UCSD-AML1 (cell line): Measurements from ENCODE around the gene SUMO3.
A peak's percentile ranks its signal among the peaks of the same experiment; 100 is the strongest.
"Not testable (repeated sequence)": the region's sequence is repeated elsewhere in the genome, so short reads cannot be mapped to it uniquely, and the experiment has no call there.

Experiments used
- DNase-seq: peaks from one replicate; lab custom pipeline; 2025; ENCODE audit not compliant: unreplicated experiment; lab: John Stamatoyannopoulos, UW

Gene SUMO3

DNA sequence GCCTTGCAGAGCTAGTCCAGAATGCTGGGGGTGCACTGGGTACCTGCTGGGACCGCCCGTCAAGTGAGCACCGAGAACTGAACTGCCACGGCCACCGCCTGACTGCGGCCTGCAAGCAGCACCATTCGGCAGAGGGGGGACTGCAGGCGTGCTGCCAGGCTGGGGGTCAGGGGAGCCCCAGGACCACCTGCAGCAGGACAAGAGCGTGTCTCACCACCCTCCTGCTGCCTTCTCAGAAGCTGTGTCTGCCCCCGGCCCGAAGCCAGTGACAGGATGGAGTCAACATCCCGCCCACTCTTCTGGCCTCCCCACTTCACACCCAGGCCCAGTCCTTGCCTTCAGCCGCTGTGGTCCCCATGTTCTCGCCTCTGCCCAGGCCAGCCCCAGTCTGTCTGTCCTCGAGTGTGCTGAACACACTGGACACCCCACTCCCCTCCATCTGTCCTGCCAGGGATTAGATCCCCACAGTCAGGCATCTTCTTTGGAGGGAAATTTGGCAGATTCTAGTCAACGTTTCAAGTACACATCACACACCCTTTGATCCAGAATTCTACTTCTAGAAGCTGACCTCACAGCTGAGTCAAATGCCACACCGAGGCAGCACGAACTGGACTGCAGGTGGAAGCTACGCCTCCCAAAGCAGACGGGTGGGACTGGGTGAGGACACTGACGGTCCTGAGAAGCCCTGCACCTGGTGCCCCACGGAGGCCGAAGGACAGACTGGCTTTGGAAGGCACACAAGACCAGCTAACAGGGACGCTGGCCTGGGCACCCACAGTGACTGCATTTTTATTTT is 29.6 kb upstream of the SUMO3 start:
- no peak for DNase-seq

DNA sequence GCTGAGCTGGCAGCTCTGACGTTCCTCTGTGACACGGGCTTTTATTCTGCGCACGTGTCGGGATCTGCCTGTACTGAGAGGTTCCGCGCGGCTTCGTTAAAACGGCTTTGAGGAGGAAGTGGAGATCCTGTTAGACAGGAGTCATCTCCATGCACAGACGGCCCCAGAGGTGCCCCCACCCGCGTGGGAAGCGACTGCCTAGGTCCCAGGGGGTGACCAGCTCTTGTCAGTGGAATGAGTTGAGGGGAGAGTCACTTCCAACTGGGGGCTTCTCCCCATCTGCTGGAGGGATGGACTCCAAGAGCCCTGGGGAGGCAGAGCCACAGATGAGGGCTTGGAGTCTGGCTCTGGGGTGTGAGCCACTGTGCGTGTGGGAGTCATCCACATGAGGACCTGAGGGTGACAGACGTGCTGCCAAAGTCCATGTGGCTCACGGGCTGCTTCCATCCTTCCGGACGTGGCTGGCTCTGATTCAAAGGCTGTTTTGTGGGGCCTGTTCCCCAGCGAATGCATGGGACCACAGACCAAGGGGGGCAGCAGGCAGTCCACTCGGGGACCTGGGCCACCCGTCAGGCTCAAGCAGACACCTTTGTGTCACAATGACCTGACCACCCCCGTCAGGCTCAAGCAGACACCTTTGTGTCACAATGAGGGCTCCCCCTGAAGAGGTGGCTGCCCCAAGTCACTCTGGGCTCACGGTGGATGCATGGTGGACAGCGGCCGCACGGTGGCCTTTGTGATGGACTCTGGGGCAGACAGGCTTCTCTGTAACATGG is 28.8 kb upstream of the SUMO3 start:
- peak; percentile 71 for DNase-seq

DNA sequence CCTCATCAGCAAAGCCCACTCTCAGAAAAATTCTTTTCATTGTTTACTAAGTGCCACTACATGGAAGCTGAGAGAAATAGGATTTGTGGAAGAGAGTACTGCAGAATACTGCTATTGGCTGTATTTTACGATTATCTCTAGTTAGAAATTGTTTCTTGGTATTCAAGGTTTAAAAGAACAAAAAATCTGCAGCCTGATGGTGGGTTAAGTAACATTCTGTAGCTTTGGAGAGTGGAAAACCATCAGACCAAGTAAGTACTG is 28.3 kb upstream of the SUMO3 start:
- no peak for DNase-seq

DNA sequence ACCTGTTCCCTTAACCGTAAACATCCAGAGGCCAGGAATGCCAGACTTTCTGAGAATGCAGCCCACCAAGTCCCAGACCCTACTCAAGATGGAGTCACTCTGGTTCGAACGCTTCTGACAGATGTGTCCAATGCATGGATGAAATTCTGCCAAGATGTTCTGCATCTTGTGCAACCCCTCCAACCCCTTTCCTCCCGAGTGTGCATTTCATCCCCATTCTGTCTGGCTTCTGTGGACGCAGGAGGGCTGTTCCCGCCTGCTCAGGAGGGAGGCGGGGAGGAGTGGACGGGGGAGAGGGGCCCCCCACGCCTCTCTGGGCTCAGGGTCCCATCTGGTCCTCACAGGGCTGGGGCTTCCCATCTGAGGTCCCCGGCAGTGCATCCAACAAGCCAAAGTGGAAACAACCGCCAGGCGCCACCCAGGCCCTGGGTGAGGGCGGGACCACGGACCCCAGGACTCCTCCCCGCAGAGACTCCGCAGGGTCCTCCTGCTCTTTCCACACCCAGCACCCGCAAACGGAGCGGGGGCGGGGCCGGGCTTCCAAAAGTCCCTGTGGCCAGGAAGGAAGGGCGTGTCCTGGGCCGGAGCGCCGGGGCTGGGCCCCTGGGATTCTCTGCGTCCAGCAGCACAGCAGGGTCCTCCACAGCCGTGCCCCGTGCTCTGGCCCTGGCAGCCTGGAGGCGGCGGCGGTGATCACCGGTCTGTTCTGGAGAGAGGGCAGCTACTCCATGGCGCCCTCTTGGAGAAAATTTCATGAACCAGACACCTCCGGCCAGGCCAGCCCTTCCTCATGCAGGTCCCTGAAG is 27.8 kb upstream of the SUMO3 start:
- peak; percentile 93 for DNase-seq

DNA sequence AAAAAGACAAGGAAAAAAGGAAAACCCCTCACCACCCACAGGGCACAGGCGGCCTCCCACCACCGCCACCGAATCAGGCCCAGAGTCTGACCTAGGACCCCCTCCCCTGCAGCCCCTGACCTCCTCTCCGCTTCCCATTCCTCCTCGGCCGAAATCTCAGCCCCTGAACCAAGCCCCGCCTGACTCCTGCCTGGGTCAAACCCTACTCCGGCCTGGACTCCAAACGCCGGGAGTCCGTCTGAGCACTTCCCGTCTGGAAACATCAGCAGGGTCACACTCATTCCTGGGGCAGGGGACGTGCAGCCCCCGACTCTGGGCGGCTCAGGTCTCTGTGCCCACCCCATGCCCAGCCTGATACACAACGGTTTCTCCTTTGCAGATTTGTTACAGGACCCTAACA is 26.4 kb upstream of the SUMO3 start:
- no peak for DNase-seq

DNA sequence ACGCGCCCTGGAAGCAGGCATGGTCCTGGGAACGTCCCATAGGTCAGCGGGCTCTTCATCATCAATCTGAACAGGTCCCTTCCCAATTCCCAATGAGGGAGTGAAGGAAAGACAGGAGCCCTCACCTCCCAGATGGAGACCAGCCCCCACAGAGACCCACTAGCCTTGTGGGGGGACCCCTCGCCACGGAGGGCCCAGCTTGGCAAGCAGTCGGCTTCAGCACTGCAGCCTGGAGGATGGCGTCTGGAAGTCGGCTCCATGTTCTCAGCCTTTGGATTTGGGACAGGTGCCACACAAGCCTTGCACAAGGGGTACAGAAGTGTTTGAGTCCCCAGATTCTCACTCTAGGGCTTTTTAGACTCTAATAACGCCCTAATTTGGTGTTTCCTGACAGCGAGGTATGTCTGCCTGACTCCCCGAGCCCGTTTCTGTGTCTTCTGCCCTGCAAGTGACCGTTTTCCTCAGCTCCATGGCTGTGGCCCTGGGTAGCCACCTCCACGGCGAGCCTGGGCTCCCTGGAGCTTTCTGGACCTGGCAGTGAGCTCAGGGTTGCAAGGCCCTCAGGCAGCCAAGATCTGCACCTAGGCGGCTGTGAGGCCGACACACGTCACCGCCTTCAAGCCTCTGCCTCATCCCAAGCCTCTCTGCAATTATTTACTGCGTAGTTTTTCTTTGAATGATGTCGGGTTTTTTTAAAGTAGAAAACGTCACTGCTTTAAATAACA is 25.0 kb upstream of the SUMO3 start:
- DNase-seq, result no peak

DNA sequence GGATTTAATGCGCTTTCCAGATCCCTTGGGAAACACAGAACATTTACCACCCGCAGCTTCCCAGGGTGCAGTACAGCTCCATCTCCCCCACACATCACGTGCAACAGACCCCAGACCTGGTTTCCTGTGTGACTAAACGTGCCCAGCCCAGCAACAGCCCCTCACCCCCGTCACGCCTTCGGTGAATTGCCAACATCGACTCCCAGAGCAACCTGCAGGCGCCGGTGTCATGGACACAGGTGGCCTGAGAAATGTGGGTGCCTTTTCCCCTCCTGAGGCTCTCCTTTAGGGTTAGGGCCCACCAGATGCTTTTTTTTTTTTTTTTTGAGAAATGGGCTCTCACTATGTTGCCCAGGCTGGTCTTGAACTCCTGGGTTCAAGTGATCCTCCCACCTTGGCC is 24.2 kb upstream of the SUMO3 start:
- DNase-seq, result no peak

DNA sequence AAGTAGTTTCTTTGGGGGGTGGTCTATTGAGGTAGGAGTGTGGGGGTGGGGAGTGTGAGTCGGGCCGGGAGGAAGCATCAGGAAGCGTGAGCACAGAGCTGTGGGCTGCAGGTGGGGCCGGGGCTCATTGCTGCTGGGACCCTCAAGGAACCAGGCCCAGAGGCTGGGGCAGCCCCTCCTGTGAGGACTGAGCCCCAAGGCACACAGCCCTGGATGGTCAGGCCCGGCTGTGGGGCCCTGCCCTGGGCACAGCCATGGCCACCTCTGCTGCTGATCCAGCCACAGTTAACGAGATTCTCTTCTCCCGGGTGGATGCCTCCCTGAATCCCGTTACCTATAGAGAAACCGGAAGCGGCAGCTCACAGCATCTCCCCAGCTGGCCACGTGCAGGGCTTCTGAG is 22.9 kb upstream of the SUMO3 start:
- no peak for DNase-seq

DNA sequence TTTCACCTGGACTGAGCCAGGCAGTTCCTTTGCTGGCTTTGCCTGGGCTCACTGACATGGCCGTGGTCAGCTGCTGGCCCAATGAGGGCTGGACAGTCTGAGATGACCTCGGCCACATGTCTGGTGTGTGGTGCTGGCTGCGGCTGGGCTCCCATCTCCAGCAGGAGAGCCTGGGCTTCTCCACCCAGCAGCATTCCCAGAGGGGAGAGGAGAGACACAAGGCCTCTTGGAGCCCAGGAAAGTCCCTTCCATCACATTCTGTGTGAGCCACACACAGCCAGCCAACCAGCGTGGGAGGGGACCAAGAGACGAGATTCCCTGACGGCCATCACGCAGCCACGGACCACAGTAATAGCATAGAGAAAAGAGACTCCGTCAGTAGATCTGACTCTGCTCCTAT is 21.1 kb upstream of the SUMO3 start:
- DNase-seq, result no peak

DNA sequence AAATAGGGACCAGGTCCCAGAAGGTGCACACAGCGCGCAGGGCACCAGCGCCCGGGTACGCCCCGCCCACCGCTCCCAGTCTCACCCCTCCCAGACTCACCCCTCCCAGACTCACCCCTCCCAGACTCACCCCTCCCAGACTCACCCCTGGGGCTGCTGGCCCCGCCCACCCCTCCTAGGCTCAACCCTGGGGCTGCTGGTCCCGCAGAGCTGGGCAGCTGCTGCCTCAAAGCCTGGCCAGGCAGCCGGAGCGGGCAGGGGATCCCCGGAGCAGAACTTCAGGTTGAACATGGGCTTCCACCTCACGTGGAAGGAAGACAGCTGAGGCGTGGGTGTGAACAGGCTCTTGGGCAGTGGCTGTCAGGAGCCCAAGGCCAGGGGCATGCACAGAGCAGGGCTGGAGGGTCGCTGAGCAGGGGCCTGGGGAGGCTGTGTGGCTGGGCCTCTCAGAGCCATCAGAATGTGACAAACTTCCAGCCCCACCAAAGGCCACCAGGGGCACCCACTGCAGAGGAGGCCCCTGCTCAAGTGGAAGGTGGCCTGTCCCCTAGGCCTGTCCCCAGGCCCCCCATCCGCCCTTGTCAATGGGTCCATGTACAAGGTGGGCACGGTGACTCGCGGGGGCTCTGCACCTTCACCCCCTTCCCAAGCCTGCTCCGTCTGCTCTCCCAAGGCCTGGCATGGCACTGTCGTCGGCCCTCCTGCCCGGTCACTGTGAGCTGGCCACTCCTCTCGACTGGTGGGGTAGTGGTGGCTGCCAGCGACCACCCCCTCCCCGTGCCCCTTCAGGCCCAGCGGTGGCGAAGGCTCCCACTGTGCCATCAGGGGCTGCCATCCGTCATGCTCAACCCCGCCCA is 20.4 kb upstream of the SUMO3 start:
- DNase-seq, result no peak

DNA sequence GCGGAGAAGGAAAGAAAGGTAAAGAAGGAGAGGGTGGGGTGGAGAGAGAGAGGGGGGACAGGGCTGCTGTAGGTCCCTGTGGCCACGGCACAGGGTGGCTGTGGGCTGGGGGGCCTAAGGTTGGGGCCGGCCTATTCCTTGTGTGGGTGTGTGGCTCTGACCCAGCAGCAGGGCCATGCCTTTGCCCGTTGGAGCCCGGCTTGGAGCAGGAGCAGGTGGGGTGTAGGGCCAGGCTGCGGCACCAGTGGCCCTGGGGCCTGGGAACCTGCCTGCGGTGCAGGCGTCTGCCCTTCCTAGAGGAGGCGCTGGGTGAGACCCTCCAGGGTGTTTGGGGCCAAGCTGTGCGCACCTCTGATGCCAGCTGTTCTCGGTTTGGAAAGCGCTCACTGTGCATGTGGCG is 19.7 kb upstream of the SUMO3 start:
- no peak for DNase-seq

DNA sequence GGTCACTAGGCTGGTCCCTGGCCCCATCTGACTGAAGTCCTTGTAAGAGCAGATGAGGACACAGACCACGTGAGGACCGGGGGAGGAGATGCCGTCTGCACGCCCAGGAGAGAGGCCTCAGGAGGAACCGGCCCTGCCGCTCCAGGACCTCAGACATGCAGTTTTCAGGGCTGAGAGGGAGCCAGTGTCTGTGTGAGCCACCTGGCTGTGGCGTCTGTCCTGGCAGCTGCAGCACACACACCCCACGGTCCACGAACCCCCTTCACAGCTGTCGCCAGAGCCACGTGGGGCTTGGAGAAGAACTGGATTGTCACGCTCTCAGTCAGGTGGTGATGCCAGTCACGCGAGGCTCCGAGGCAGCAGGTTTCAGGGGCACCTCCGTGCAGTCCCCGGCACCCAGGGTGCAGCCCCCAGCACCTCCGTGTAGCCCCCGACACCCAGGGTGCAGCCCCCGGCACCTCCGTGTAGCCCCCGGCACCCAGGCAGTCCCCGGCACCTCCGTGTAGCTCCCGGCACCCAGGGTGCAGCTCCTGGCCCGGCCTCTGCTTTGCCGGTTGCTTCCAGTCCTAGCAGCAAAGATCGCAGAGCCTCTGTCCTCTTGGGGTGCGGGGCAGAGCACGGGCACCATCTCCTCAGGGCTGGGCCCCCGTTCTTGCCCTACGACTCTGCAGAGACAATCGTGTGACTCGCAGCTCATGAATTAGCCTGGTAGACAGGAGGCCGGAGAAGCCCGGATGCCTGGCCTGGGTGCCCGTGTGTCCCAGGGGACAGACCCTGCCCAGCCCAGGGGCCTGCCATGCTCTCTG is 19.0 kb upstream of the SUMO3 start:
- DNase-seq, result peak; percentile 29

DNA sequence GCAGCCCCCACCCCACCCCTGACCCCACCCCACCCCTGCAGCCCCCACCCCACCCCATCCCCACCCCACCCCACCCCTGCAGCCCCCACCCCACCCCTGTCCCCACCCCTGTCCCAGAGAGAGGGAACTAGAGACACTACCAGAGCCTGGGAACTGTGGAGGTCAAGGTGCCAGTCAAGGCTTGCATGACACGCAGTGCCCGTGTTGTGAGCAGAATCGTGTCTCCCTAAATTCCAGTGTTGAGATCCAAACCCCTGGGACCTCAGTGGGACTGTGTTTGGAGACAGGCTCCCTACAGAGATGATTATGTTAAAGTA is 18.4 kb upstream of the SUMO3 start:
- no peak for DNase-seq

DNA sequence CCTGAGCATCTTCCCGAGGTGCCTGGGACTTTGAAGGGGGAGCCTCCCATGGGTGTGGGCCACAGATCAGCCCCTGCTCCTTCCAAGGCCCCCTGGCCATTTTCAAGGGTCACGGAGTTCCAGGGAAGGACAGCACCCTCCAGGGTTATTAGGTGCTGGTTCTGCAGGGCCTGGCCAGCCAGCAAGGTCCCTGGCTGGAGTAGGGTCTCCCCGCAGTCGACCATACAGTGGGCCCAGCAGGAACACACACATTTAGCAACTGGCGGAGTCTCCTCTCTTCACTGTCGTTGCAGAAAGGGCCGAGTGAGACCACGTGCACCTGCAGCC is 17.7 kb upstream of the SUMO3 start:
- no peak for DNase-seq

DNA sequence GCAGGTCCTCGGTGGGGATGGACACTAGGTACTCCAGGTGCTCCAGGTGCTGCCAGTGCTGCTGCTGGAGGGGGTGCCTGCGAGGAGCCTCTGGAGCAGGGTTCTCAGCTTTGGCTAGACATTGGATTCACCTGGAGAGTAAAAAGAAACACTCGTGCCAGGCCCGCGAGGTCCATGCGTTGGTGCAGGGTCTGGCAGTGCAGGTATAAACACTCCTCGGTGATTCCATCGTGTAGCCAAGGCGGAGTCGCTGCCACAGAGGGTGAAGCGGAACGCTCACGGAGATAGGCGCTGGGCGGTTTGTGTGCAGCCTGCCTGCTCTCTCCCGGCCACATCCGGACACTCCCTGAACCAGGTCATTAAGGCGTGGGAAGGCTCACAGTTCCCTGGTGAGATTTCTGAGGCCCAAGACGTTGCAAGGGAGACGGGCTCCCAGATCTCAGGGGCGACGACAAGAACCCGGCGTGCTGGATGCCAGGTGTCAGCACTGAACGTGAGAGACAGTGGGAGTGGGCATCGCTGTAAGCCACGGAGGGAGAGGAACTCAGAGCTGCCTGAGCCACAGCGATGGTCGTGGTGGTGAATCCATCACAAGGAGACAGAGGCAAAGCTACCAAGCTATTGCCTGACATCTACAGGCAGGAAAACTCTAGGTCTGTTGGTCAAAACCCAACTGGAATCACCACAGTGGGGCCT is 17.2 kb upstream of the SUMO3 start:
- DNase-seq, result no peak

DNA sequence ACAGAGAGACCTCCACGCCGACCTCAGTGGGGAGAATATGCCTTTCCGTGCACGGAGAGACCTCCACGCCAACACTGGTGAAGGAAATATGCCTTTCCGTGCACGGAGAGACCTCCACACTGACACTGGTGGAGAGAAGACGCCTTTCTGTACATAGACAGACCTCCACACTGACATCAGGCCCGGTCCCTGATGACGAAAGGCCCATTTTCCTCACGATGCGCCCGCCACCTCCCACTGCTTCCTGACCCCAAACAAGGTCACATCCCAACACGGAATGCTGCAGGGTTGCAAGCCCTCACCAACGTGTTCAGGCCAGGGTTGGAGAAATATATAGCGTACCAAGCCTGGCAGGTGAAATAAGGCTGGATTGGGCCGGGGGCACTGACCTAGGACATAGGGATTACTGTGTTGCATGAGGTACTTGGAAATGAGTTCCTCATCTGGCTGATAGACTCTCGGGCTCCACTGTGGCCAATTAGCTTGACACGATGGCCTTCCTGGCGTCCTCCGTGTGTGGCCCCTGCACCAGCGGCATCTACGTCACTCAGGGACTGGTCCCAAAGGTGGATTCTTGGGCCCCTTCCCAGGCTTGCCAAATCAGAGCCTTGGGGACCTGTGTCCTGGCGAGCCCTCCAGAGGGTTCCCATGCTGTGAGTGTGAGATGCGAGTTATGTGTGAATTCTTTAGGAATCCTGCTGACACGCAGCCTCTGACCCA is 16.5 kb upstream of the SUMO3 start:
- no peak for DNase-seq

DNA sequence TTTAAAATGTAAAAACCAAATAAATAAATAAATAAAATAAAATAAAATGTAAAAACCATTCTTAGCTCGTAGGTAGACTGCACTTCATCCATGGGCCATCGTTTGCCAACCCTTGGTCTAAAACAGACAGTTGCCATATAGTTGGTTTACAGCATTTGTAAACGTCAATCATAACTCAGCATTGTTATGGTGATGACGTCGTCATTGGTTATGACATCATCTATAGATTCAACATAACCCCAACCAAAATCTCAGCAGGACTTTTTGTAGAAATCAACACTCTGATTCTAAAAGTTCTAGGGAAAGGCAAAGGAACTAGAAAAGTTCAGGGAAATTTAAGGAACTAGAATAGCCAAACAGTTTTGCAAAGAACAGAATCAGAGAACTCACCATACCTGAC is 15.8 kb upstream of the SUMO3 start:
- no peak for DNase-seq

DNA sequence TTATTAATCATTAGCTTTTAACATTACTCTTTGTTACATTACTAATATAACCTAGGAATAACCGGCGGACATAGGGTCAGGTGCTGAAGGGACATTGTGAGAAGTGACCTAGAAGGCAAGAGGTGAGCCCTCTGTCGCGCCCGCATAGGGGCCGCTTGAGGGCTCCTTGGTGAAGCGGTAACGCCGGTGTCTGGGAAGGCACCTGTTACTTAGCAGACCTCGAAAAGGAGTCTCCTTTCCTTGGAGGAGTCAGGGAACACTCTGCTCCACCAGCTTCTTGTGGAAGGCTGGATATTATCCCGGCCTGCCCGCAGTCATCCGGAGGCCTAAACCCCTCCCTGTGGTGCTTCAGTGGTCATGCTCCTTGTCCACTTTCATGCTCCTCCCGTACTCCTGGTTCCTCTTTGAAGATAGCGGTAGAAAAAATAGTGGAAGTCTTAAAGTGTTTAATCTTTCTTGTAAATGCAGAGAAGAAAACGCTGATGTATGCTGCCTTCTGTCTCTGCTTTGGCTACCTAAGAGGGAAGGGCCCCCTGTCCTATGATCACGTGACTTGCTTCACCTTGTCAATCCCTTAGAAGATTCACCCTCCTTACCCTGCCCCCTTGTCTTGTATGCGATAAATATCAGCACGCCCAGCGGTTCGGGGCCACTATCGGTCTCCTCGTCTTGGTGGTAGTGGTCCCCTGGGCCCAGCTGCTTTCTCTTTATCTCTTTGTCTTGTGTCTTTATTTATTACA is 14.8 kb upstream of the SUMO3 start:
- not testable (repeated sequence) for DNase-seq
